G401 (cell line): Measurements from ENCODE around the gene DCAF11. TPM values are rescaled to one million over a fixed set of nuclear protein-coding genes. Genes with fewer than 3 reads are reported as not detected.
A peak's percentile ranks its signal among the peaks of the same experiment; 100 is the strongest.

ENCODE experiments used
- DNase-seq: peaks from one replicate; pipeline ENCODE4 v3.0.0-alpha.2; 2015; ENCODE audit warnings: low spot score
- in situ Hi-C: cut with HindIII; loops from 2 replicates; pipeline ENCODE4 v1.10.0; 2016; ENCODE audit warnings: low sequenced_read_pairs, mixed read lengths
- total RNA-seq: library from RNA; depleted of rRNA; stranded (reverse); fragments of >200 nt; shearing (Covaris generic); gene quantifications from 2 replicates; pipeline ENCODE4 v1.2.3, GENCODE V29; 2014

The DCAF11 gene
- total RNA-seq, 1 experiment from 2014 or later: 125 TPM

GRCh38 chr14:24133735-24134134 is 19.2 kb downstream of the DCAF11 start:
- in situ Hi-C loops: no loop called here

GRCh38 chr14:24135584-24135833 is 20.9 kb downstream of the DCAF11 start:
- in situ Hi-C loops: no loop called here

More at GRCh38 chr14:24133735-24134134, 19.2 kb downstream of the DCAF11 start:
- DNase-seq: no peak

GRCh38 chr14:24135834-24136683 is 21.5 kb downstream of the DCAF11 start, which contains the start of gene PSME1:
TSS of gene PSME1 (plus strand) at chr14:24136194. CDS start at chr14:24136263, 69 bp downstream.
- in situ Hi-C loops: no loop called here
- peak; percentile 96 for DNase-seq

More at GRCh38 chr14:24135584-24135833, 20.9 kb downstream of the DCAF11 start:
- no peak for DNase-seq

- in situ Hi-C loops: no loop called here
- peak; percentile 15 for DNase-seq
Observed at GRCh38 chr14:24136684-24137528, 22.3 kb downstream of the DCAF11 start.

- in situ Hi-C loops: no loop called here
- peak; percentile 13 for DNase-seq
Observed at GRCh38 chr14:24137529-24138395, 23.2 kb downstream of the DCAF11 start.

- DNase-seq: no peak
- in situ Hi-C loops: no loop called here
Observed at GRCh38 chr14:24138396-24139271, 24.1 kb downstream of the DCAF11 start.

- in situ Hi-C loops: no loop called here
- DNase-seq: no peak
Observed at GRCh38 chr14:24139272-24139934, 24.8 kb downstream of the DCAF11 start.

GRCh38 chr14:24141097-24141880 is 26.7 kb downstream of the DCAF11 start, which contains the start of gene EMC9:
TSS of gene EMC9 (minus strand) at chr14:24141591. CDS start at chr14:24141304, 287 bp downstream.
- peak; percentile 100 for DNase-seq
- in situ Hi-C loops: no loop called here

- no peak for DNase-seq
- in situ Hi-C loops: no loop called here
Observed at GRCh38 chr14:24143511-24143910, 28.9 kb downstream of the DCAF11 start.

- in situ Hi-C loops: no loop called here
- DNase-seq: no peak
Observed at GRCh38 chr14:24144451-24144850, 29.9 kb downstream of the DCAF11 start.

GRCh38 chr14:24145219-24145618 is 30.6 kb downstream of the DCAF11 start:
- no peak for DNase-seq
- in situ Hi-C loops: no loop called here

GRCh38 chr14:24145690-24146452 is 31.3 kb downstream of the DCAF11 start:
- in situ Hi-C loops: no loop called here
- no peak for DNase-seq

GRCh38 chr14:24146453-24146977 is 31.9 kb downstream of the DCAF11 start, which contains the start of gene PSME2:
TSS of gene PSME2 (minus strand) at chr14:24146610. CDS start at chr14:24146581, 29 bp downstream.
- DNase-seq: peak; percentile 85
- in situ Hi-C loops: no loop called here

- in situ Hi-C loops: no loop called here
- DNase-seq: peak; percentile 100
Observed at GRCh38 chr14:24146978-24147760, 32.6 kb downstream of the DCAF11 start, which contains the start of gene RNF31. TSS of gene RNF31 (plus strand) at chr14:24147498. CDS start at chr14:24147699, 201 bp downstream.

- no peak for DNase-seq
- in situ Hi-C loops: no loop called here
Observed at GRCh38 chr14:24147761-24148428, 33.3 kb downstream of the DCAF11 start.
